Subcutaneous abdominal adipose tissue (tissue), 5 donors: Measurements from ENCODE around the gene CALML3.

Experiments used
- H3K27ac ChIP-seq: one replicate; pipeline ENCODE4 v1.7.0; 2013; ENCODE audit warnings: low read depth, mild to moderate bottlenecking, inconsistent platforms, low read length, moderate library complexity
- H3K27me3 ChIP-seq, 5 donors: one replicate each; pipeline ENCODE4 v1.7.0; 2013; ENCODE audit warnings: low read length in 5 of 5, inconsistent platforms in 1 of 5; ENCODE audit not compliant: control insufficient read depth in 5 of 5, insufficient read depth in 4 of 5
- H3K36me3 ChIP-seq, 5 donors: one replicate each; pipeline ENCODE4 v1.7.0; 2013; ENCODE audit warnings: low read length in 5 of 5; ENCODE audit not compliant: control insufficient read depth in 5 of 5, insufficient read depth in 5 of 5
- H3K4me1 ChIP-seq, 5 donors: one replicate each; pipeline ENCODE4 v1.7.0; 2013; ENCODE audit warnings: low read length in 5 of 5, mild to moderate bottlenecking in 3 of 5, moderate library complexity in 1 of 5; ENCODE audit not compliant: control insufficient read depth in 5 of 5, insufficient read depth in 5 of 5
- H3K4me3 ChIP-seq, 5 donors: one replicate each; pipeline ENCODE4 v1.7.0; 2013; ENCODE audit warnings: low read length in 5 of 5, low read depth in 1 of 5
- H3K9ac ChIP-seq, 5 donors: one replicate each; pipeline ENCODE4 v1.7.0; 2013; ENCODE audit warnings: low read length in 5 of 5, mild to moderate bottlenecking in 4 of 5, moderate library complexity in 3 of 5
- H3K9me3 ChIP-seq, 5 donors: one replicate each; pipeline ENCODE4 v1.7.0; 2013; ENCODE audit warnings: low read length in 5 of 5; ENCODE audit not compliant: control insufficient read depth in 5 of 5
- donor health status: healthy.
- donor health status: healthy.
- donor health status: healthy.
- donor health status: healthy.
- donor health status: healthy.

The CALML3 gene

DNA sequence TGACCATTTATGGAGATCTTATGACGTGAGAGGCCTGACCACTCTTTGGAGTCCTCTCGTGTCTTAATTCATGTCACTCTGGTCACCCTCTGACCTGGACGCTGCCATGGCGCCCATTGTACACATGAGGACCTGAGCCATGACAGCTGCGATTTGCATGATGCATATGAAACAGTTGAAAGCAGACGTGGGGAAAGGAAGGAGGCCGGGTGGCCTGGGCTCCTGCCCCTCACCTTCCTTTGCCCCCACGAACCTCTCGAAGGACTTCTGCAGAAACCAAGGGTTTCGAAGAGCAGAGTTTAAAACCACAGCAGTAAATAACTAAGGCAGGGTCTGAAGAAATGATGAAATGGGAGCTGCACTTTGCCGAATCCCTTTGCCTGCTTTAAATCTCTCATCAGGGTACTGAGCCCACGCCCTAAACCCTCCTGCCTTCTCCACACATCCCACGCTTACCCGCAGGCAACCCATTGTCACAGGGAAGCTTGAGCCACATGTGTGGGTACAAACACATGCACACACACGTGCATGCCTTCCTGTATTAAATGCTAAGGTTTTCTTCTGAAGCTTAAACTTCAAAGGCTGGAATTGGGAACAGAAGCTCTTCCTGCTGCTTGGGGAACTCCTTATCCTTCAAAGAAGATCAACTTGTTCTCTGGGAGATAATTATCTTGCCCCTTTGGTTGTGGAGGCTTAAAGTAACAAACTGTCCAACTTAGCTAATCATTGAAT is 11.7 kb upstream of the CALML3 start:
- peaks cover 0 to 4% (median 0%) of the 10 kb centered on the region in 5 donors for H3K27me3 ChIP-seq
- no peaks in the 10 kb centered on the region for H3K36me3 ChIP-seq
- no peak overlapping the region for H3K9ac ChIP-seq
- no peak overlapping the region for H3K27ac ChIP-seq
- no peak overlapping the region for H3K4me3 ChIP-seq
- H3K4me1 ChIP-seq: peaks cover 0 to 6% (median 0%) of the 10 kb centered on the region in 5 donors
- no peaks in the 10 kb centered on the region for H3K9me3 ChIP-seq

- Histone ChIP-seq H3K27ac (no peak overlapping the region), H3K9me3 (no peaks in the 10 kb centered on the region), H3K4me1 (peaks cover 0 to 6% (median 0%) of the 10 kb centered on the region in 5 donors), H3K36me3 (no peaks in the 10 kb centered on the region), H3K27me3 (peaks cover 0 to 4% (median 0%) of the 10 kb centered on the region in 5 donors), H3K9ac (no peak overlapping the region), H3K4me3 (no peak overlapping the region)
Observed at GRCh38 chr10:5514226-5514850, 10.4 kb upstream of the CALML3 start.

DNA sequence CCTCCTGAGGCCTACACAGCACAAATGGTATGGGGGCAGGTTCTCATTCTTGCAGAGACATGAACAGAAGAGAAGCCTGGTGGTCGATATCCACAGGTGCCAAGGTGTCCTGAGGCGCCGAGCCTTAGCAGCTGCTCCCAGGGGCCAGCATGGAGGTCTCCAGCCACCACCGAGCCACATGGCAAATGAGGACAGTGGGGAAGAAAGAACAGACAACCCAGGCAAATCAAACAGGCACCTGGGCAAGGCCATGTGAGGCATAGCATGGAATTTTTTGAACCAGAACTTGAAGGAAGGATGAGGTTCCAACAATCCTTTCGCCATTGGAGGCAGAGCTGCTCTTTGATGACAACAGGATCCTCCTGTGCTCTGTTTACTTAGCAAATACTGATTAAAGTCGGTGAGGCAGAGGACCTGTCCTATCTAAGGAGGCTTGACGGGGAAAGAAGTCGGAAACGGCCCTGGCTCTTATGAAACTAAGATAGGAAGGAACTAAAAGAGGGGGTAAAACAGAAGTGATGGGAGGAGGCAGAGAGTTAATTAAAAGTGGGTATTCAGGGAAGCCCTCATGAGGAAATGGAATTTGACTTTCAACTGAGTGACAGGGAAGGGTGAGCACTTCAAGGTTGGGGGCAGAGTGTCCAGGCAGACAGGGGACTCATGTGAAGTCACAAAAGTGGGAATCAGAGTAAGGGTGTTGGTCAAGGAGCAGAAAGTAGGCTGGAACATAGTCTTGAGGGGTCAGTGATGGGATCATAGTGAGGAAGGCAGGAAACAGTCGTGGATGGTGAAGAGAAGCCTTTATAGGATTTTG is 8.6 kb upstream of the CALML3 start:
- H3K27ac ChIP-seq: no peak overlapping the region
- H3K9me3 ChIP-seq: no peaks in the 10 kb centered on the region
- H3K4me1 ChIP-seq: peaks cover 0 to 4% (median 0%) of the 10 kb centered on the region in 5 donors
- peaks cover 0 to 4% (median 0%) of the 10 kb centered on the region in 5 donors for H3K27me3 ChIP-seq
- no peak overlapping the region for H3K9ac ChIP-seq
- H3K4me3 ChIP-seq: no peak overlapping the region
- H3K36me3 ChIP-seq: no peaks in the 10 kb centered on the region

- H3K36me3 ChIP-seq: no peaks in the 10 kb centered on the region
- H3K27ac ChIP-seq: no peak overlapping the region
- no peaks in the 10 kb centered on the region for H3K9me3 ChIP-seq
- H3K4me1 ChIP-seq: peaks cover 0 to 13% (median 6%) of the 10 kb centered on the region in 5 donors
- peaks cover 0 to 4% (median 0%) of the 10 kb centered on the region in 5 donors for H3K27me3 ChIP-seq
- H3K4me3 ChIP-seq: no peak overlapping the region
- H3K9ac ChIP-seq: no peak overlapping the region
Observed at GRCh38 chr10:5517546-5517945, 7.2 kb upstream of the CALML3 start.

DNA sequence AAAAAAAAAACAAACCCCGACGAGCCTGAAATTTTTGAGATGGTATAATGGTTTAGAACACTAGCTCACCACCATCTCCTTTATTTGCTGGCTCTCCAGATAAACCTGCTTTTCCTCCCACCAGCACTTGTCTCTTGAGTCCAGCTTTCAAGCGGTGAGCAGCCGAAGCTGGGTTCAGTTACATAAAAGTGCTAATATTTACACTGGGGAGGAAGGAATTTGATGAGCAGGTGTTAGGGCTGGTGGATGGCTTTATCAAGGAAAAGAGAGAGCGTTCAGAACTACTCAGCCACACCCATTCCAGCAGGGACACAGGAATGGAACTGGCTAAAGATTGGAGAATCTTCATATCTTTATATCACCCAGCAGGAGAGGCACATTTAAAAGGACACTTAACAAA is 6.6 kb upstream of the CALML3 start:
- H3K27me3 ChIP-seq: peaks cover 0 to 4% (median 0%) of the 10 kb centered on the region in 5 donors
- H3K27ac ChIP-seq: no peak overlapping the region
- no peaks in the 10 kb centered on the region for H3K36me3 ChIP-seq
- no peak overlapping the region for H3K9ac ChIP-seq
- H3K9me3 ChIP-seq: no peaks in the 10 kb centered on the region
- peaks cover 0 to 13% (median 6%) of the 10 kb centered on the region in 5 donors for H3K4me1 ChIP-seq
- H3K4me3 ChIP-seq: no peak overlapping the region

GRCh38 chr10:5519054-5519453 is 5.7 kb upstream of the CALML3 start:
- Histone ChIP-seq H3K9me3 (no peaks in the 10 kb centered on the region), H3K9ac (no peak overlapping the region), H3K27ac (no peak overlapping the region), H3K27me3 (peaks cover 0 to 4% (median 0%) of the 10 kb centered on the region in 5 donors), H3K4me3 (no peak overlapping the region), H3K4me1 (peaks cover 0 to 13% (median 6%) of the 10 kb centered on the region in 5 donors), H3K36me3 (no peaks in the 10 kb centered on the region)

- Histone ChIP-seq H3K4me1 (peaks cover 0 to 13% (median 6%) of the 10 kb centered on the region in 5 donors), H3K36me3 (no peaks in the 10 kb centered on the region), H3K9me3 (no peaks in the 10 kb centered on the region), H3K27ac (no peak overlapping the region), H3K9ac (no peak overlapping the region), H3K27me3 (no peaks in the 10 kb centered on the region), H3K4me3 (no peak overlapping the region)
Observed at GRCh38 chr10:5522913-5523560, 1.7 kb upstream of the CALML3 start.

- H3K9me3 ChIP-seq: no peaks in the 10 kb centered on the region
- H3K27ac ChIP-seq: no peak overlapping the region
- H3K27me3 ChIP-seq: no peaks in the 10 kb centered on the region
- H3K36me3 ChIP-seq: no peaks in the 10 kb centered on the region
- H3K4me3 ChIP-seq: no peak overlapping the region
- peaks cover 0 to 13% (median 6%) of the 10 kb centered on the region in 5 donors for H3K4me1 ChIP-seq
- no peak overlapping the region for H3K9ac ChIP-seq
Observed at GRCh38 chr10:5523796-5524574, 776 bp upstream of the CALML3 start.

- Histone ChIP-seq H3K4me1 (peaks cover 0 to 12% (median 6%) of the 10 kb centered on the region in 5 donors), H3K9me3 (no peaks in the 10 kb centered on the region), H3K4me3 (no peak overlapping the region), H3K27ac (no peak overlapping the region), H3K36me3 (no peaks in the 10 kb centered on the region), H3K27me3 (no peaks in the 10 kb centered on the region), H3K9ac (no peak overlapping the region)
Observed at GRCh38 chr10:5525561-5526341, 990 bp downstream of the CALML3 start.
